ENCODE measurements around the gene REXO2.

REXO2 gene

GRCh38 chr11:114439229-114440120, at the start of gene REXO2:
Gene REXO2 (plus strand): TSS chr11:114439467. CDS start chr11:114439529, 62 bp downstream.
- Histone ChIP-seq H3K4me3 (ENCODE audit: low read depth in 1 of 2, low read length in 1 of 2) (peak within 1 kb of the TSS; percentile 70 to 73), H3K4me1 (ENCODE audit: control insufficient read depth in 1 of 2, insufficient read depth in 1 of 2, low read depth in 1 of 2, low read length in 1 of 2) (peaks cover 10 to 13% of the 10 kb centered on the region in 2 experiments), H3K27me3 (no peaks in the 10 kb centered on the region), H3K27ac (no peak within 1 kb of the TSS), H3K9me3 (no peaks in the 10 kb centered on the region), H3K36me3 (no peaks in the 10 kb centered on the region)
- TF ChIP-seq CTCF (IDR thresholded peaks at IDR 0.05): peak; percentile 34

- Histone ChIP-seq H3K9me3 (no peaks in the 10 kb centered on the region), H3K27me3 (peaks cover 7% of the 10 kb centered on the region), H3K27ac (no peak overlapping the region), H3K36me3 (no peaks in the 10 kb centered on the region), H3K4me3 (ENCODE audit: low read depth in 1 of 2, low read length in 1 of 2) (no peak overlapping the region), H3K4me1 (ENCODE audit: control insufficient read depth in 1 of 2, insufficient read depth in 1 of 2, low read depth in 1 of 2, low read length in 1 of 2) (peaks cover 12 to 14% of the 10 kb centered on the region in 2 experiments)
- TF ChIP-seq CTCF (IDR thresholded peaks at IDR 0.05): no peak
These were observed 46.3 kb upstream of the REXO2 start for GRCh38 chr11:114392735-114393667.

GRCh38 chr11:114395736-114396135, 43.5 kb upstream of the REXO2 start:
- Histone ChIP-seq H3K4me3 (ENCODE audit: low read depth in 1 of 2, low read length in 1 of 2) (no peak overlapping the region), H3K27ac (no peak overlapping the region), H3K9me3 (no peaks in the 10 kb centered on the region), H3K27me3 (peaks cover 7% of the 10 kb centered on the region), H3K36me3 (no peaks in the 10 kb centered on the region), H3K4me1 (ENCODE audit: control insufficient read depth in 1 of 2, insufficient read depth in 1 of 2, low read depth in 1 of 2, low read length in 1 of 2) (peaks cover 31 to 33% of the 10 kb centered on the region in 2 experiments)
- no peak for TF ChIP-seq CTCF (IDR thresholded peaks at IDR 0.05)

- peaks cover 38 to 45% of the 10 kb centered on the region in 2 experiments for H3K4me1 ChIP-seq (ENCODE audit: control insufficient read depth in 1 of 2, insufficient read depth in 1 of 2, low read depth in 1 of 2, low read length in 1 of 2)
- no peak overlapping the region for H3K4me3 ChIP-seq (ENCODE audit: low read depth in 1 of 2, low read length in 1 of 2)
- H3K36me3 ChIP-seq: no peaks in the 10 kb centered on the region
- H3K27me3 ChIP-seq: peaks cover 7% of the 10 kb centered on the region
- TF ChIP-seq CTCF (IDR thresholded peaks at IDR 0.05): no peak
- no peaks in the 10 kb centered on the region for H3K9me3 ChIP-seq
- H3K27ac ChIP-seq: no peak overlapping the region
These were observed 42.4 kb upstream of the REXO2 start for GRCh38 chr11:114396916-114397315.

GRCh38 chr11:114397349-114397982, 41.8 kb upstream of the REXO2 start:
- Histone ChIP-seq H3K4me1 (ENCODE audit: control insufficient read depth in 1 of 2, insufficient read depth in 1 of 2, low read depth in 1 of 2, low read length in 1 of 2) (peaks cover 38 to 46% of the 10 kb centered on the region in 2 experiments), H3K4me3 (ENCODE audit: low read depth in 1 of 2, low read length in 1 of 2) (no peak overlapping the region), H3K9me3 (no peaks in the 10 kb centered on the region), H3K36me3 (no peaks in the 10 kb centered on the region), H3K27ac (no peak overlapping the region), H3K27me3 (peaks cover 7% of the 10 kb centered on the region)
- no peak for TF ChIP-seq CTCF (IDR thresholded peaks at IDR 0.05)
